Vagina (tissue), 2 donors: ENCODE measurements around the gene MARCHF4. TPM values are rescaled to one million over a fixed set of nuclear protein-coding genes. Genes with fewer than 3 reads are reported as not detected.

Experiments used
- DNase-seq, 2 donors: peaks; one replicate each; pipeline ENCODE4 v3.0.0-alpha.2; 2017; ENCODE audit errors: extremely low spot score in 2 of 2
- H3K27ac ChIP-seq: fragments of 200-600 bp; sonication (generic); one replicate; pipeline ENCODE4 v1.5.1; 2019
- H3K27me3 ChIP-seq: fragments of 200-600 bp; sonication (generic); one replicate; pipeline ENCODE4 v1.5.1; 2019
- H3K36me3 ChIP-seq, 2 donors: fragments of 200-600 bp; sonication (generic); one replicate each; pipeline ENCODE4 v1.5.1; 2017 to 2019
- H3K4me1 ChIP-seq: fragments of 200-600 bp; sonication (generic); one replicate; pipeline ENCODE4 v1.5.1; 2019
- H3K4me3 ChIP-seq, 2 donors: fragments of 200-600 bp; sonication (generic); 1 replicate in 1 of 2; 2 replicates in 1 of 2; pipeline ENCODE4 v1.5.1; 2016 to 2019
- H3K9me3 ChIP-seq: fragments of 200-600 bp; sonication (generic); one replicate; pipeline ENCODE4 v1.5.1; 2019
- POLR2A ChIP-seq, 2 donors: fragments of 450-650 bp; IDR thresholded peaks; one replicate each; pipeline ENCODE4 v1.6.1; 2017; ENCODE audit warnings: antibody characterized with exemption in 2 of 2, mild to moderate bottlenecking in 2 of 2, moderate library complexity in 2 of 2
- POLR2AphosphoS5 ChIP-seq, 2 donors: sonication (generic); formaldehyde crosslinking; IDR thresholded peaks; one replicate each; pipeline ENCODE4 v1.9.0; 2017; ENCODE audit warnings: antibody characterized with exemption in 2 of 2, mild to moderate bottlenecking in 2 of 2, low read depth in 1 of 2; ENCODE audit not compliant: insufficient read depth in 1 of 2
- intact Hi-C: fragments of 100-400 bp; cut with DNase I; formaldehyde crosslinking; loops from one replicate; pipeline ENCODE4 v1.15.1; 2023
- small RNA-seq: library from RNA; depleted of rRNA; stranded (forward); fragments of <200 nt; gene quantifications from one replicate; pipeline ENCODE3, GENCODE V24; 2016
- total RNA-seq: library from RNA; depleted of rRNA; stranded (reverse); fragments of >200 nt; gene quantifications from one replicate; pipeline ENCODE4 v1.2.3, GENCODE V29; 2016
- TF ChIP-seq, protein P1 (sequence below), 3 experiments: fragments of 450-650 bp in 2 of 3; fragments of 200-600 bp in 1 of 3; sonication (generic) in 1 of 3; IDR thresholded peaks; one replicate each; pipeline ENCODE4 v1.5.1; 2017 to 2019; ENCODE audit warnings: antibody characterized with exemption in 3 of 3, mild to moderate bottlenecking in 2 of 3, moderate library complexity in 2 of 3

Gene MARCHF4
- total RNA-seq, 1 donor from 2014 or later: not detected

DNA sequence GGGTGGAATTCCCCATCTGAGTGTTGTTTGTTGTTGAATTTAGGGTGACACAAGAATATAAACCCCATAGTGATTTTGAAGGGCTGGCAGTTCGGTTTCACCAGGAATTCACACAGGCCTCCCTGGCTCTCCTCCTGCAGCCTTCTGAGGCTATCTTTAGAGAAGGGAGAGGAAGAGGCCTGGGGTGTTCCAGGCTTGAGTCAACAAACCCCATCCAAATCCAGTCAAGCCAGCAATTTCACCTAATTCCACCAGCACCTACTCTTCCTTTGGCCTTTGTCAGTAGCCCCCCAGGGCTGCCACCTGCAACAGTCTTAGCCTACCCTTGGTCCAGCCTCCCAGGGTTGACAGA lies 32.0 kb downstream of the MARCHF4 start:
- H3K27ac ChIP-seq: peak overlapping the region; percentile 43
- no peaks in the 10 kb centered on the region for H3K27me3 ChIP-seq
- no peaks in the 10 kb centered on the region for H3K9me3 ChIP-seq
- intact Hi-C loops: no loop called here
- H3K4me3 ChIP-seq: no peak overlapping the region
- no peaks in the 10 kb centered on the region for H3K36me3 ChIP-seq
- TF ChIP-seq POLR2A (IDR thresholded peaks at IDR 0.05) (no peak), POLR2AphosphoS5 (IDR thresholded peaks at IDR 0.05; ENCODE audit: insufficient read depth in 1 of 2, low read depth in 1 of 2) (no peak)
- TF ChIP-seq, protein P1, sequence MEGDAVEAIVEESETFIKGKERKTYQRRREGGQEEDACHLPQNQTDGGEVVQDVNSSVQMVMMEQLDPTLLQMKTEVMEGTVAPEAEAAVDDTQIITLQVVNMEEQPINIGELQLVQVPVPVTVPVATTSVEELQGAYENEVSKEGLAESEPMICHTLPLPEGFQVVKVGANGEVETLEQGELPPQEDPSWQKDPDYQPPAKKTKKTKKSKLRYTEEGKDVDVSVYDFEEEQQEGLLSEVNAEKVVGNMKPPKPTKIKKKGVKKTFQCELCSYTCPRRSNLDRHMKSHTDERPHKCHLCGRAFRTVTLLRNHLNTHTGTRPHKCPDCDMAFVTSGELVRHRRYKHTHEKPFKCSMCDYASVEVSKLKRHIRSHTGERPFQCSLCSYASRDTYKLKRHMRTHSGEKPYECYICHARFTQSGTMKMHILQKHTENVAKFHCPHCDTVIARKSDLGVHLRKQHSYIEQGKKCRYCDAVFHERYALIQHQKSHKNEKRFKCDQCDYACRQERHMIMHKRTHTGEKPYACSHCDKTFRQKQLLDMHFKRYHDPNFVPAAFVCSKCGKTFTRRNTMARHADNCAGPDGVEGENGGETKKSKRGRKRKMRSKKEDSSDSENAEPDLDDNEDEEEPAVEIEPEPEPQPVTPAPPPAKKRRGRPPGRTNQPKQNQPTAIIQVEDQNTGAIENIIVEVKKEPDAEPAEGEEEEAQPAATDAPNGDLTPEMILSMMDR (IDR thresholded peaks at IDR 0.05): no peak
- peaks cover 24% of the 10 kb centered on the region for H3K4me1 ChIP-seq
- no peak for DNase-seq

DNA sequence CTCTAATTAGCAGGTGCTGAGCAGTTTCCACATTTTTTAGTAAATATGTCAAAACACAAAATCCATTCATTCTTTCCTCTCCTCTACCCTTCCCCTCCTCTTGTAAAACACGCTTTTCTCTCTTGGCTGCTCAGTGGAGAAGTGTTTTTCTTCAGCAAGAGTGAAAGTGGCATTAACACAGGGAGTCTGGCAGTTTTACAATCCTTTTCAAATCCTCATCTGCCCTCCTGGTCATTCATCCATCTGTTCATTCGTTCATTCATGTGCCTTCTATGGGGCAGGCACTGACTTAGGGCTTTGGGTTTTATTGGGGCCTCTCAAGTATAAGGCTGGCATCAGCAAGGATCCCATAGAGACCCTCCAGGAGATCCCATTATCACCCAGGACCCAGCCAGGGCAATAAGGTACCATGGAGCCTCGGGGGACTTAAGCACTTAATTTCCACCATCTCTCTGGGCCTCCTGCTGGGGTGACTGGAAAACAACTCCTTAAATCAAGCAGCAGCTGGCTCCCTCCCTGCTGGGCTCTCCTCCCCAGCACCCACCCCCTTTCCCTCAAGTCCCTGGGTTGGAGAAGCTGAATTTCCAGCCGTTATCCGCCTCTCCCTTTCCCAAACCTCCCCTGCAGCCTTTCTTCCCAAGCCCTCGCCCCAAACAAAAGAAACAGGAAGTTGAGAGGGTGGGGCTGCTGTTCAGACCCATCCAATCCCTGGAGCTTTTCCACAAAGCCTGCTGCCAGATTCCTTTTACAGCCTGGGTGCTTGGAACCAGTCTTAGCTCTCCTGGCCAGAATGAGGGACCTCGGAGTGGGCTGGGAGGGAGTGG lies 32.6 kb downstream of the MARCHF4 start:
- Histone ChIP-seq H3K9me3 (no peaks in the 10 kb centered on the region), H3K36me3 (no peaks in the 10 kb centered on the region), H3K27ac (peak overlapping the region; percentile 43), H3K4me1 (peaks cover 24% of the 10 kb centered on the region), H3K27me3 (no peaks in the 10 kb centered on the region), H3K4me3 (no peak overlapping the region)
- TF ChIP-seq POLR2A (IDR thresholded peaks at IDR 0.05): no peak
- intact Hi-C loops: no loop called here
- DNase-seq: no peak

DNA sequence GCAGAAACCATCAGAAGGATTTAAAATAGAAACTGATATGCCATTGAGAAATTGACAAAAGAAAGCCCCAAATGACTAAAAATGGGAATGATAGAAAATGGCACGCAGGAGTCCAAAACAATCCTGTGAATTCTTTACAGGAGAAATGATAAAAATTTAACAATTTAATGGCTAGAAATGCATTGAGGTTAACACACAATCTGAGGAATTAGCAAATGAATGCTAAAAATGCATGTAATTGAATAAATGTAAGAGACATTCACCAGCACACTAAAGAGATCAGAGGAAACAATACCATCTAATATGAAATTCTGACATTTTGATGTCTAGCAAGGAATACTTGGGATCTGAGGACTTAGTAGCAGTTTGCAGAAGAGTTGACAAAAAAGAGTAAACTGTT lies 37.0 kb downstream of the MARCHF4 start:
- no peaks in the 10 kb centered on the region for H3K27me3 ChIP-seq
- no peak for TF ChIP-seq POLR2A (IDR thresholded peaks at IDR 0.05)
- H3K9me3 ChIP-seq: no peaks in the 10 kb centered on the region
- H3K4me3 ChIP-seq: no peak overlapping the region
- no peaks in the 10 kb centered on the region for H3K36me3 ChIP-seq
- no peak overlapping the region for H3K27ac ChIP-seq
- intact Hi-C loops: no loop called here
- DNase-seq: no peak
- peaks cover 11% of the 10 kb centered on the region for H3K4me1 ChIP-seq

DNA sequence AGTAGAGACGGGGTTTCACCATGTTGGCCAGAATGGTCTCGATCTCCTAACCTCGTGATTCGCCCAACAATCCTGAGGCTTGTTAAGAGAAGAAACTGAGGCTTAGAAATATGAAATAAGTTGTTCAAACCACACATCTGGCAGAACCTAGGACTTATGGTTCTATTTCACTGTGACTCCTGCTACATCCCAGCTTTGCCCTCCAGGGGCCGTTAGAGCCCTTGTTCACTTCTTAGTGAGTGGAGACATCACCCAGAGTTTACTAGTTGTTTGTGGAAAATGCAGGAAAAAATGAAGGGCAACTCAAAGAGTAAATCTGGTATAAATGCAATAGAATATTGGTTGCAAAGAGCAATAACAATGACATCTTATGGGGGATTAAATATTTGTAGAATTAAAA lies 43.9 kb downstream of the MARCHF4 start:
- no peak for DNase-seq
- Histone ChIP-seq H3K27ac (no peak overlapping the region), H3K4me1 (no peaks in the 10 kb centered on the region), H3K9me3 (no peaks in the 10 kb centered on the region), H3K4me3 (no peak overlapping the region), H3K27me3 (no peaks in the 10 kb centered on the region), H3K36me3 (no peaks in the 10 kb centered on the region)
- intact Hi-C loops: no loop called here
- TF ChIP-seq POLR2A (IDR thresholded peaks at IDR 0.05) (no peak), POLR2AphosphoS5 (IDR thresholded peaks at IDR 0.05; ENCODE audit: insufficient read depth in 1 of 2, low read depth in 1 of 2) (no peak)
- TF ChIP-seq, protein P1 (IDR thresholded peaks at IDR 0.05): no peak

DNA sequence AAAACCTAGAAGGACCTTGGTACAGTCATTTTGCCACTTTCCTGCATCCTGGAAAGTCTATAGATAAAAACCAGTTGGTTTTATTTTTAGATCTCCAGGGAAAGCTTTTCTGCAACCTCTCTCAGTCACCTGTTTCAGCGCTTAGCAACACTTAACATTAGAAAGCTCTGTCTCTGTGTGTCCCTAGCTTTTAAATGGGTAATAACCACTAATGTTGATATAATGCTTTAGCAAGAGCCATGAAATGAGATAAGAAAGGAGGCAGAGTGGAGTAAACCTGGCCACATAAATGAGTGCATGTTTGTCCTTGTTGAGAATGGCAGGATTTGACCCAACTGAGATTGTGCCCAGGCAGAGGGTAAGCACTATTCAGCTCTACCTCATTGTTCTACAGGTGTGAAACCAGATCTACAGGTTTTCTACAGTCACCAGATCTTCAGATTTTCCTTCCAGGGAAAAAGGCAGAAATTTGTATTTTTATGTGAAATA lies 44.8 kb downstream of the MARCHF4 start:
- Histone ChIP-seq H3K36me3 (no peaks in the 10 kb centered on the region), H3K27me3 (no peaks in the 10 kb centered on the region), H3K4me3 (no peak overlapping the region), H3K9me3 (no peaks in the 10 kb centered on the region), H3K27ac (no peak overlapping the region), H3K4me1 (no peaks in the 10 kb centered on the region)
- TF ChIP-seq POLR2A (IDR thresholded peaks at IDR 0.05): no peak
- TF ChIP-seq, protein P1 (IDR thresholded peaks at IDR 0.05): no peak
- TF ChIP-seq POLR2AphosphoS5 (IDR thresholded peaks at IDR 0.05; ENCODE audit: insufficient read depth in 1 of 2, low read depth in 1 of 2): no peak
- no peak for DNase-seq
- intact Hi-C loops: no loop called here

Small RNA genes within 50 kb of the gene (small RNA-seq; reads per million reads assigned to genes)
- not detected for gene RF00019

Other genes starting within 250 kb of the MARCHF4 start
- gene SMARCAL1, start 40.0 kb upstream of the MARCHF4 start, total RNA-seq: 36.1 TPM
- gene RPL37A, start 126.4 kb upstream of the MARCHF4 start, total RNA-seq: 1,089 TPM